KOPT-K1 (cell line): Measurements from ENCODE around the gene RNH1.

Experiments used
- H3K27ac ChIP-seq: fragments of 200-600 bp; sonication (generic); 2 replicates; pipeline ENCODE4 v1.5.1; 2016; ENCODE audit warnings: antibody characterized with exemption, mild to moderate bottlenecking, low read depth, low read length; ENCODE audit not compliant: poor library complexity, severe bottlenecking
- H3K36me3 ChIP-seq: fragments of 200-600 bp; sonication (generic); 2 replicates; pipeline ENCODE4 v1.5.1; 2017; ENCODE audit warnings: antibody characterized with exemption, mild to moderate bottlenecking, low read length, moderate library complexity; ENCODE audit not compliant: insufficient read depth
- H3K9me3 ChIP-seq: fragments of 200-600 bp; sonication (generic); 2 replicates; pipeline ENCODE4 v1.5.1; 2017; ENCODE audit warnings: antibody characterized with exemption, low read length, mild to moderate bottlenecking; ENCODE audit not compliant: insufficient read depth, poor library complexity, severe bottlenecking

The RNH1 gene

DNA sequence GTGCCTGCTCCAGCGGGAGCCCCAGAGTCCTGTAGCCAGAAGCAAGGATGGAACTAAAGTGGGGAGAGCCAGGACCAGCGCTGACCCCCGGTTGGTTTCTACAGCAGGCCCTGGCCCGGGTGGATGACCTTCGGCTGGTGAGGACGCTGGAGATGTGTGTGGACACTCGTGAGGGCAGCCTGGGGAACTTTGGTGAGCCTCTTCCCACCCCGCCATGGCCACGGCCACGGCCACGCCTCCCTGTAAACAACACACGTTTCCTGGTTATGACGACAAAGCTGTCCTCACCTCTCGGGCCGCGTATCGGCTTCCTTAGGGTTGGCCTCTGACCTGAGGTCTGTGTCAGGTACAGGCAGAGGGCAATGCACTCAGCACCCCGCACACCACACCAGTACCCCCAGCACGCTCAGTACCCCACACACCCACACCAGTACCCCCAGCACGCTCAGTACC is 34.4 kb upstream of the RNH1 start:
- no peaks in the 10 kb centered on the region for H3K36me3 ChIP-seq
- no peaks in the 10 kb centered on the region for H3K9me3 ChIP-seq
- H3K27ac ChIP-seq = no peak overlapping the region

DNA sequence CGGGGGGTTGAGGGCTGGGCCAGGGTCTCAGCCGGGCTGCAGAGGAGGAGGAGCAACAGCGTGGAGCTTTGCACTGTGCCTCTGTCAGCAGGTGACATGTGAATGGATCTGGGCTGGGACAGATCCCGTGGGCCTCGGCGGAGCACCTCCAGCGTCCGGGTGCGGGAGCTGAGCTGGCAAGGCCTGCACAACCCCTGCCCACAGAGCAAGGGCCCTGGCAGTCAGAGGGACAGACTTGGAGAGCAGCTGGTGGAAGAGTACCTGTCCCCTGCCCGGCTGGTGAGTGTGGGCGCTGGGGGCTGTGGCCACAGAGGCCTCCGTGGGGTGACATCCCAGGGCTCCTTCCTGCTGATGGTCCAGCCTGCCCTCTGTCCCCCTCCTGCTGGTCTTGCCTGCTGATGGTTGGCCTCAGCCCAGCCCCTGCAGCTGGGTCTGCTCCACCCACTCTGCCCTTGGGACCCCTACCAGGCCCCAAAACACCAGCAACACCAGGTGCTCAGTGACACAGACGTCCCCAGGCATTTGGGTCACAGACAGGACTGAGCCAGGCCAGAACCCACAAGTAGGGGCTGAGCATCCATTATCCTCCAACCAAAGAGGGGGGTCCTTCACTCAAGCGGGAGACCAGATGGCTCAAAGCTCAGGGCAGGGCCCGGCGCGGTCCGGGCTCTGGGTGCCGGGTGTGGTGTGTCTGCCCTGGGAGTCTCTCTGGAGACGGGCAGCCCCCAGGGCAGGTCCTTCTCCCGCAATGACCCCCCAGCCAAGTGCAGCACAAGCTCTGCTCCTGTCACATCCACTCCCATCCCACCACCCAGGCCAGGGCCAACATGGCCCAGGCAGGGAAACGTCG is 33.8 kb upstream of the RNH1 start:
- Histone ChIP-seq H3K27ac (no peak overlapping the region), H3K36me3 (no peaks in the 10 kb centered on the region), H3K9me3 (no peaks in the 10 kb centered on the region)

DNA sequence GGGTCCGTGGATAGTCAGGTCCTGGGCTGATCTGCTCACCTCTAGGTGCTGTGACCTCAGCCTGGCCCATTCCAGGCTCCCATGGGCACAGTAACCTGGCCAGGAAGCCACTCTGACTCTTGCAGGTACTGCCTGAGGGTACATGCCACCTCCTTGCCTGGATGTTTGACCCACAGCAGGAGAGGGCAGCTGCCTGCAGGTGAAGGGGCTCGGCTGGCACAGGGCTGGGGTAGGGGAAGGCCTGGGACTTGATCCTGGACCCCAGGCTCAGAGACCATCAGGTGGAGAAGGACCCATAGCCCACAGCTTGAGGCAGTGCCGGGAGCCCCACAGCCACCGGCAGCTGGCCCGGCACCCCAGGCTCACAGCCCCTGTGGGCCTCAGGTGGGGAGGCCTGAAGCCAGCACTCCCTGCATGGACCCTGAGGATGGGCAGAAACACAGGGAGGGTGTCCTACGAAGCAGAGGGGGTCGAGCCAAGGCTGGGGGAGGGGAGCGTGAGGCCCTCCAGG is 33.0 kb upstream of the RNH1 start:
- Histone ChIP-seq H3K9me3 (no peaks in the 10 kb centered on the region), H3K36me3 (no peaks in the 10 kb centered on the region), H3K27ac (no peak overlapping the region)

DNA sequence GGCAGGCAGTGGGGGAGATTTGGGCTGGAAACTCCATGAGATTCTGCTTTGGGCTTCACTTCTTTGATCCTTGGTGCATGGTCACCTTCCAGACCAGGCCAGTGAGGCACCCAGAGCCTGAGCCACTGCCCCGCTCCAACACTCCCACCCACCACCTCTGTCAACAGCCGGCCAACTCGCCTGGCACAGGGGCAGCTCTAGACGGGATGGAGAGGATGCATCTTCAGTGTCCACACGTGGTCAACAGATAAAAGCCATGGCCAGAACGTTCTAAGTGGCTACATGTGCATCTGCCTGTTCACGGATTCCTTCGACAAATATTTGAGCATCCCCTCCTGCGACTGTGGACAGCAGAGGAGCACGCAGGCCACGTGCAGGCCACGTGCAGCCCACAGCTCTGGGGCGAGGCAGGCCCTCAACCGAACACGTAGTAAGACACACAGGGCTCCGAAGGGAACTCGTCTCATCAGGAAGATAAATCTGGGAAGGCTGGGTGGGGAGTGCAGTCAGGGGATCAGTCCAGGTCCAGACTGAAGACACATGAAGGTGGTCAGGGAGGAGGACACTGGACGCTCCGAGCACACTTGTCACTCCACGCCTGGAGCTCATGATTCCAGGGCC is 31.5 kb upstream of the RNH1 start:
- no peaks in the 10 kb centered on the region for H3K9me3 ChIP-seq
- peaks cover 6% of the 10 kb centered on the region; the same call in 1 of the 2 replicates for H3K36me3 ChIP-seq
- H3K27ac ChIP-seq = no peak overlapping the region

DNA sequence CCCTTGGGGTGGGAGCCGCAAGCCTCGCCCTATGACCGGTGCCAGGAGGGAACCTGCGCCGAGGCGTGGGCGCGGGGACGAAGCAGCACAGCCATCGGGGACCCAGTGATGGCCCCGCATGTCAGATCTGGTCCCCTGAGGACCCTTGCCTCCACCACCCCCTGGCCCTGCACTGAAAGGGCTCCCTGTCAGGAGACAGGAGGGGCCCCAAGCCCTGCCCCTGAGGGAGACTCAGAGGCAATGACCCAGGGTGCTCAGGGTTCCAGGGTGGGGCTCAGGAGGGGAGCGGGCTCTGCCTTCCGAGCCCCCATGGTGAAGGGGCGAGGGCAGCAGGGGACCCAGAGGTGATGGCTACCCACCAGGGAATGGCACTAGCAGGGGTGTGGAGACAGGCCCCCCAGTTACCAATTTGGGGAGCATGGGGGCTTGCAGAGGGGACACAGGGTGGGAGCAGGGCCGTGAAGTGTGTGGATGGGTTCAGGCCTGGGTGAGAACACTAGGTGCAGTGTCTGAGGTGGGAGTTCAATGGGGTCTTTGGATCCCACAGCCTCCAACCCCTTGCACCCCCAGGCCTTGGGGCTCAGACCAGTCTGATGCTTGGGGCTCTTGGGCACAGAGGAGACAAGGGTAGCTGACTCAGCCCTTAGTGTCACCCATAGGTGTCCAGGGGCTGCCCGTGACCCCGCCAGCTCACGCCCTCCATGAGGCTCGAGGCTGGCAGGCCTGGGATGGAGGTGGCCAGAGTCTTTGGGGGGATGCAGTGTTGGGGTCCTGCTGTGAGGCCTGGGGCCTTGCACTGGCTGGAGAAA is 30.8 kb upstream of the RNH1 start:
- H3K36me3 ChIP-seq = peaks cover 12% of the 10 kb centered on the region; the same call in 1 of the 2 replicates
- no peaks in the 10 kb centered on the region for H3K9me3 ChIP-seq
- peak overlapping the region; percentile 17 for H3K27ac ChIP-seq

DNA sequence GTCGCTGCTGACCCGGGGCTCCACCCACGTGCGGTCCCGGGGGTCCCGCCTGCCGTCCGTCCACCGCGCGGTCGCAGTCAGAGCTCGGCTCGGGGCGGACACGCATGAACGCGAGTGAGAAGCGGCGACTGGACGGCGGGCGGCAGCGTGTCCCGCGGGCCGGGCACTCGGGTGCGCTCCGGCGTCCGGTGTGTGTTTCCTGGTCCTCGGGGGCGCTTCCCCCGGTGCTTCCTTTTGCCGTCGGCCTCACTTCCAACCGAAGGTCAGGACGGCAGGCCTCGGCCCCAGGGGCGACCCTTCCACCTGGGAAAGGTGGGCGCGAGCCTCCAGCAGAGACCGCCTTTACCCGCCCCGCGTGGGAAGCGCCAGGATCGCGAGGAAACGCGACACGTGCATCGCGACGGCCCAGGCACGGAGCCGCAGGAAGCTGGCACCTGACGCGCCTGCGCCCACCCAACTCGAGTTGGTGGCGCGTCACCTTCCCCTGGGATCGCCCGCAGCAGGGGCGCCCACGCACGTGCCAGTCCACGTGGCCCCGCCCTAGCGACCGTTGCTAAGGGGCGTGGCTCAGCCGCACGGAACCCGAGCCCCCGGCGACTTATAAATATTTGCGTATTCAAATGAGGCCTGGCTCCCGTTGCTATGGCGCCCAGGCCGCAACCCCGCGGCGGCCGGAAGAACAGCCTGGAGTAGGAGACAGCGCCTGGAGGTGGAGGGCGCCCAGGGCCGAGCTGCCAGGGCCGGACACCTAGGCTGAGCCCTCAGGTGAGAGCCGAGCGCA is 30.0 kb upstream of the RNH1 start, which contains the start of gene LRRC56:
Gene LRRC56 (plus strand): TSS at position 687 of the 781 bp plus-strand sequence. CDS start 3,158 bp downstream, outside the sequence.
- peaks cover 20% of the 10 kb centered on the region for H3K36me3 ChIP-seq
- no peaks in the 10 kb centered on the region for H3K9me3 ChIP-seq
- peak within 1 kb of the TSS; percentile 17 for H3K27ac ChIP-seq

DNA sequence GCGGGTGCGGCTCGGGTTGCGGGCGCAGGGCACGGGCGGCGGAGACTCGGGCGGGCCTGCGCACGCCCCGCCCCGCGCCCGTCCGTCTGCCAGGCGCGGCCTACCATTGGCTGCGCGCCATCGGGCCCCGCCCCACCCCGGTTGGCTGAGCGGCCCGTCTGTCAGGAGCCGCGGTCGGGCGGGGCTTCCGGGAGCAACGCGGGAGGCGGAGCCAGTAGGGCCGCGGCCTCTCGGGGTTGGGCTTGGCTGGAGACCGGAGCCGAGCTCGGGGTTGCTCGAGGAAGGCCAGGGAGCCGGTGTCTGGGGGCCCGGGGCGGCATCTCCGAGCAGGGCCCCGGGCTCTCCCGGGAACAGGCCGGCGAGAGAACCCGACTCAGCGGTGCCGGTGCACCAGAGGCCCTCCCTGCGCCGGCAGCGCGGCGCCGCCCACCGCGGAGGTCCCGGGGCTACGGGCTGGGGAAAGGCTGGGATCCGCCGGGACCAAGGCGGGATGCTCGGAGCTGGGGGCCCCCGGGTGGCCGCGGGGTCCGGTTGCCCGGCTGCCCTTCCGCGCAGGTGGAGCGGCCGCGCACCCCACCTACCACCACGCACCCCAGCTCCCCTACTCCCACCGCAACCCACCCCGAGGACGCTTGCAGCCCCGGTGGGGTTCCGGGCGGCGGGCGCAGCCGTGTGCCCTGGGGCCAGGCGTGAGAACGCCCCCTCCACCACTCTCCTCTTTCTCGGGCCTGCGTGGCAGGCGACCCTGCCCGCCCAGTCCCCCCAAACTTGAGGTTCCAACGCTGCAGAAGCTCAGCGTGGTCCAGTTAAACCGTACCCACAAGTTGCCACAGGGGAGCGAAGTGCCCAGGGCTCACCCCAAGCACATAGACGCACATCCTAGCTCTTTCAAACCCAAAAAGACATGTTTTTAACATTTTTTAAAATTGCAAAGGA is 28.7 kb upstream of the RNH1 start, which contains the start of gene HRAS:
Gene HRAS (minus strand): TSS at position 58 of the 936 bp plus-strand sequence.
- no peaks in the 10 kb centered on the region for H3K9me3 ChIP-seq
- peaks cover 24% of the 10 kb centered on the region for H3K36me3 ChIP-seq
- peak within 1 kb of the TSS; percentile 72 for H3K27ac ChIP-seq

DNA sequence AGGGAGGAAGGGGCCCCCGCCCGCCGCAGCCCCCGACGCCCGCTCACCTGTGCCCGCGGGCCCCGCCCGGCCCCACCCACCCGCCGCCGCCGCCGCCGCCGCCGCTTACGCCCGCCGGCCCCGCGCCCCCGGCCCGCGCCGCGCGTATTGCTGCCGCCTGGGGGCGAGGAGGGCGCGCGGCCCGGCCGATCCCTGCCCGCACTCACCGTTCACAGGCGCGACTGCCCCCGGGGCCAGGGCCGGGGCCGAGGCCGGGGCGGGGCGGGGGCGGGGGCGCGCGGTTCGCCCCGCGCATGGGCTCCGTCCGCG is 28.1 kb upstream of the RNH1 start:
- Histone ChIP-seq H3K36me3 (peaks cover 24% of the 10 kb centered on the region), H3K9me3 (no peaks in the 10 kb centered on the region), H3K27ac (peak overlapping the region; percentile 60)

DNA sequence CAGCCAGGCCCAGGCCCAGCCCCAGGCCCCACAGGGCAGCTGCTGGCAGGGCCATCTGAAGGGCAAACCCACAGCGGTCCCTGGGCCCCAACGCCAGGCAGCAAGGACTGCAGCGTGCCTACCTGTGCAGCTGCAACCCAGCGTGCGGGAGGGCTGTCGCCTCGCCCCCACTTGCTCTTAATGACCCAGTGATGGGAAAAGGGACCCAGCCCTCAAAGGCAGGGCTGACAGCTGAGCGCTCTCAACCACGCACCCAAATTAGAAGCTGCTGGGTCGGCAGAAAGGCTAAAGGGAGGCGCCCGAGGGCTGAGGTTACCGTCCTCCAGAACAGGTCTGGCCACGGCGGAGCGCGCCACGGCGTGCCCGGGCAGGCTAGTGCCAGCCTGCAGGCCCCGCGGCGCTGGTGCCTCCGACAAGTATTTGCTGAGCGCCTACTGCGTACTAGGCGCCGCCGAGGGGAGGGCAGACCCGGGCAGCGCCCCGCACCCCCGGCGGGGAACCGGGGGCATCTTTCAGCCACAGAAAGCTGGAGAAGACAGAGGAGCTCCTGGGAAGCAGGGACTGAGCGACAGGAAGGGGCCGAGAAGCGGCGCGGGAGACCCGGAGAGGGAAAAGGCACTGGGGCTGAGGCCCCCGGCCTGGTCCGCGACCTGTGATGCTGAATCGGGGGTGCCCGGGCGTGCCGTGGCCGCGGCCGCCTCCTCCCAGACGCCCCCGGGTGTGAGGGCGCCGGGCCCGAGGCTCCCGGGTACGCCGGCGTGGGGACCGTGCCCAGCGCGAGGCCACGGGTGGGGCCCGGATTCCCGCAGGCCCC is 27.6 kb upstream of the RNH1 start:
- Histone ChIP-seq H3K36me3 (peaks cover 24% of the 10 kb centered on the region), H3K9me3 (no peaks in the 10 kb centered on the region), H3K27ac (peak overlapping the region; percentile 60)

DNA sequence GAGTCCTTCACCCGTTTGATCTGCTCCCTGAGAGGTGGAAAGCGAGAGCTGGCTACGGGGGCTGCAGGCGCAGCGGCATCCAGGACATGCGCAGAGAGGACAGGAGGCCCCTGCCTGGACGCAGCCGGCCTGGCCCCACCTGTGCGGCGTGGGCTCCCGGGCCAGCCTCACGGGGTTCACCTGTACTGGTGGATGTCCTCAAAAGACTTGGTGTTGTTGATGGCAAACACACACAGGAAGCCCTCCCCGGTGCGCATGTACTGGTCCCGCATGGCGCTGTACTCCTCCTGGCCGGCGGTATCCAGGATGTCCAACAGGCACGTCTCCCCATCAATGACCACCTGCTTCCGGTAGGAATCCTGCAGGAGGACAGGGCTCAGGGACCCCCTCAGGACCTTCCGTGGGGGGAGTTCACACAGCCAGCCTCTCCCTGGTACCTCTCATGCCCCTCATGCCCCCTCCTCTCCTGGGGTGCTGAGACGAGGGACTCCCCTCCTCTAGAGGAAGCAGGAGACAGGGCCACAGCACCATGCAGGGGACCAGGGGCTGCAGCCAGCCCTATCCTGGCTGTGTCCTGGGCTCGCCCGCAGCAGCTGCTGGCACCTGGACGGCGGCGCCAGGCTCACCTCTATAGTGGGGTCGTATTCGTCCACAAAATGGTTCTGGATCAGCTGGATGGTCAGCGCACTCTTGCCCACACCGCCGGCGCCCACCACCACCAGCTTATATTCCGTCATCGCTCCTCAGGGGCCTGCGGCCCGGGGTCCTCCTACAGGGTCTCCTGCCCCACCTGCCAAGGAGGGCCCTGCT is 26.7 kb upstream of the RNH1 start:
- H3K9me3 ChIP-seq = no peaks in the 10 kb centered on the region
- no peak overlapping the region for H3K27ac ChIP-seq
- peaks cover 24% of the 10 kb centered on the region for H3K36me3 ChIP-seq

DNA sequence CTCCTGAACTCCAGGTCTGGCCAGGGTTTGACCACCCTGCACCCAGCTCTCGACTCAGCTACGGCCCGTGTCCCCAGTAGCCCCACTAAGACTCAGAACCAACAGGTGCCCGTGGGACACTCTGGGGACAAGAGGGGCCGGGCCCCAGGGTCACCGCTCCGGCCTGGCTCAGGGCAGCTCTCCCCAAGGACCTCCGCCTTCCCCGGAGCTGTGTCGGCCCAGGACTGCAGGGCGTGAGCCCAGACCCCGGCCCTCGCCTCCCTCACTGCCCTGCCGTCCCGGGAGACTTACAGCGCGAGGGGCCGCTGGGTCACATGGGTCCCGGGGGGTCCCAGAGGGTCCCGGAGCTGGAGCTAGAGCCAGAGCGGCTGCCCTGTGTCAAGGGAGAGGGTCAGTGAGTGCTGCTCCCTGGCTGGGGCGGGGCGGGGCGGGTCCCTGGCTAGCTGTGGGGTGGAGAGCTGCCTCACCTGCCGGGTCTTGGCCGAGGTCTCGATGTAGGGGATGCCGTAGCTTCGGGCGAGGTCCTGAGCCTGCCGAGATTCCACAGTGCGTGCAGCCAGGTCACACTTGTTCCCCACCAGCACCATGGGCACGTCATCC is 26.0 kb upstream of the RNH1 start:
- Histone ChIP-seq H3K36me3 (peaks cover 24% of the 10 kb centered on the region), H3K27ac (no peak overlapping the region), H3K9me3 (no peaks in the 10 kb centered on the region)

DNA sequence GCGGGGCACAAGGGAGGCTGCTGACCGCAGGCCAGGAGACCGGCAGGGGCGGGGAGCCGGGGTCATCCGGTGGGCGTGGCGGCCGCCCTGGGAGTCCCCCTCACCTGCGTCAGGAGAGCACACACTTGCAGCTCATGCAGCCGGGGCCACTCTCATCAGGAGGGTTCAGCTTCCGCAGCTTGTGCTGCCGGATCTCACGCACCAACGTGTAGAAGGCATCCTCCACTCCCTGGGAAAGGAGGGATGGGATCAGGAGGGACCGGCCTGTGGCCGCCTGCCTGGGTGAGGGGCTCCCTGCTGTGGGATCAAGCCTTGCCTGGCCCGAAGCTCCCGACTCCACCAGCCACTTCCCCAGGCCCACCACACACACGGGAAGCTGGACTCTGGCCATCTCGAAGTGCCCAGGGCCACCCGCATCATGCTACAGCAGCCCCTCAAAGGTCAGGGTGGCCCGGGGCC is 25.5 kb upstream of the RNH1 start:
- H3K27ac ChIP-seq = no peak overlapping the region
- no peaks in the 10 kb centered on the region for H3K9me3 ChIP-seq
- peaks cover 24% of the 10 kb centered on the region for H3K36me3 ChIP-seq
